ENCODE results near the gene TEKT2.

TEKT2 gene

GRCh38 chr1:36126797-36127500 is 43.1 kb downstream of the TEKT2 start:
- no peak for ATAC-seq
- no peaks in the 10 kb centered on the region for H3K36me3 Mint-ChIP-seq
- peak overlapping the region; percentile 74 for H3K27ac Mint-ChIP-seq
- no peak for DNase-seq (ENCODE audit: low spot score in 2 of 2)
- no peaks in the 10 kb centered on the region for H3K9me3 Mint-ChIP-seq
- H3K4me1 Mint-ChIP-seq = peaks cover 39% of the 10 kb centered on the region
- no peak overlapping the region for H3K4me3 Mint-ChIP-seq

GRCh38 chr1:36128126-36128904 is 44.4 kb downstream of the TEKT2 start:
- Mint-ChIP-seq H3K4me3 (no peak overlapping the region), H3K9me3 (no peaks in the 10 kb centered on the region), H3K27ac (no peak overlapping the region), H3K36me3 (no peaks in the 10 kb centered on the region), H3K4me1 (peaks cover 32% of the 10 kb centered on the region)
- DNase-seq (ENCODE audit: low spot score in 2 of 2) (no peak), ATAC-seq (no peak)

DNA sequence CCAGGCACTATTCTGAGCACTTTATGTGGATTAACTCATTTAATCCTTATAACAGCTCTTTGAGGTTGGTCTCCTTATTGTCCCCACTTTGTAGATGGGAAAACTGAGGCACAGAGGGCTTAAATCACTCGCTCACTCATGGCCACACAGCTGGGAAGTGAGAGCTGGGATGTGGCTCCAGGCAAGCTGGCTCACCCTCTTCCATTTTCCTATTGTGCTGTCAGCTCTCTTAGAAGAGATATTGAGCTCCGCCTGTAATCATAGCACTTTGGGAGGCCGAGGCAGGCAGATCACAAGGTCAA is 45.0 kb downstream of the TEKT2 start:
- Mint-ChIP-seq H3K9me3 (no peaks in the 10 kb centered on the region), H3K27ac (no peak overlapping the region), H3K4me1 (peaks cover 28% of the 10 kb centered on the region), H3K4me3 (no peak overlapping the region), H3K36me3 (no peaks in the 10 kb centered on the region)
- DNase-seq (ENCODE audit: low spot score in 2 of 2) = no peak
- ATAC-seq = no peak

- no peaks in the 10 kb centered on the region for H3K9me3 Mint-ChIP-seq
- ATAC-seq (no peak), DNase-seq (ENCODE audit: low spot score in 2 of 2) (no peak)
- peaks cover 14% of the 10 kb centered on the region for H3K4me1 Mint-ChIP-seq
- H3K36me3 Mint-ChIP-seq = peaks cover 10% of the 10 kb centered on the region
- H3K27ac Mint-ChIP-seq = no peak overlapping the region
- no peak overlapping the region for H3K4me3 Mint-ChIP-seq
Observed at GRCh38 chr1:36132029-36132428, 48.1 kb downstream of the TEKT2 start.

DNA sequence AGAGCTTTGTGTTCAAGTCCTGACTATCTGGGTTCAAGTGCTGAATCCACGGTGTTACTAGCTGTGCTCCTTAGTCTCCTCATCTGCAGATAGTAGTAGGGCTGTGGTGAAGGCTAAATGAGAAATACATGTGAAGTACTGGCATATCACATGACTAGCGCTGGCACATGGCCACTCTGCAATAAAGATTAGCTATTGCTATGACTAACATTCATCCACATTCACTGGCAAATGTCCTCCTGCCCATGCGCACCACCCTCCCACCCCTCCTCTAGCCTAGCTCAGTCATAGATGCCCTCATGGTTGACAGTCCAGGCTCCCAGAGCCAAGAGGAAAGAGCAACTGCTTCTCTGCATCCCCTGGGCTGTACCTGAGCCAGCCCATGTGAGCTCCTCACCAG is 49.6 kb downstream of the TEKT2 start:
- H3K9me3 Mint-ChIP-seq = no peaks in the 10 kb centered on the region
- H3K36me3 Mint-ChIP-seq = peaks cover 24% of the 10 kb centered on the region
- H3K27ac Mint-ChIP-seq = no peak overlapping the region
- H3K4me1 Mint-ChIP-seq = peaks cover 10% of the 10 kb centered on the region
- no peak for DNase-seq (ENCODE audit: low spot score in 2 of 2)
- no peak for ATAC-seq
- no peak overlapping the region for H3K4me3 Mint-ChIP-seq

DNA sequence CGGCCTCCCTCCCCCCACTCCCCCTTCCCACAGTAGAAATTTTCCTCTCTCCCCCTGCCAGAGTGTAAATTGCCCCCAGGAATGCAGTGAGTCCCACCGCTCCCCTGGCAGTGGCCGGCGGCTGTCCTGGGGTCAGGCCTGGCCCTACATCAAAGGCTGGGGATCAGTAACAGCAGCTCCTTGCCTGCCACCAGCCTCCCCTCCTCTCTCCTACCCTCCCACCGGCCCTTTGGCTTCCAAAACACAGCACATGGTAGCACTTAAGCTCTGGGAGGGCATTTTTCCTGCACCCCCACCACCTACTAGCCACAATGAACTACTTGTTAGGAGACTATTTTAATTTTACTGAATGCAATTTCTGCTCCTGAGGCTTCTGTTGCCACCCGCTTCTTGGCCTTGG is 50.1 kb downstream of the TEKT2 start:
- H3K4me1 Mint-ChIP-seq = peaks cover 10% of the 10 kb centered on the region
- no peak for ATAC-seq
- H3K27ac Mint-ChIP-seq = no peak overlapping the region
- H3K9me3 Mint-ChIP-seq = no peaks in the 10 kb centered on the region
- DNase-seq (ENCODE audit: low spot score in 2 of 2) = no peak
- H3K4me3 Mint-ChIP-seq = no peak overlapping the region
- H3K36me3 Mint-ChIP-seq = peaks cover 30% of the 10 kb centered on the region

- Mint-ChIP-seq H3K36me3 (peaks cover 37% of the 10 kb centered on the region), H3K4me1 (peaks cover 10% of the 10 kb centered on the region), H3K9me3 (no peaks in the 10 kb centered on the region), H3K27ac (peak overlapping the region; percentile 43), H3K4me3 (no peak overlapping the region)
- DNase-seq (ENCODE audit: low spot score in 2 of 2) = peak; percentile 33 to 71
- ATAC-seq = peak; percentile 78
Observed at GRCh38 chr1:36134505-36135329, 50.8 kb downstream of the TEKT2 start.

GRCh38 chr1:36135330-36135667 is 51.4 kb downstream of the TEKT2 start:
- no peaks in the 10 kb centered on the region for H3K9me3 Mint-ChIP-seq
- H3K4me1 Mint-ChIP-seq = peaks cover 15% of the 10 kb centered on the region
- peaks cover 43% of the 10 kb centered on the region for H3K36me3 Mint-ChIP-seq
- DNase-seq (ENCODE audit: low spot score in 2 of 2) (no peak), ATAC-seq (no peak)
- H3K4me3 Mint-ChIP-seq = no peak overlapping the region
- H3K27ac Mint-ChIP-seq = no peak overlapping the region

- Mint-ChIP-seq H3K4me1 (peaks cover 20% of the 10 kb centered on the region), H3K27ac (peak overlapping the region; percentile 43), H3K36me3 (peaks cover 46% of the 10 kb centered on the region), H3K4me3 (no peak overlapping the region), H3K9me3 (no peaks in the 10 kb centered on the region)
- no peak for ATAC-seq
- DNase-seq (ENCODE audit: low spot score in 2 of 2) = no peak
Observed at GRCh38 chr1:36135796-36136195, 51.9 kb downstream of the TEKT2 start.

- Mint-ChIP-seq H3K4me3 (no peak overlapping the region), H3K27ac (peak overlapping the region; percentile 43), H3K36me3 (peaks cover 46% of the 10 kb centered on the region), H3K9me3 (no peaks in the 10 kb centered on the region), H3K4me1 (peaks cover 27% of the 10 kb centered on the region)
- ATAC-seq = no peak
- DNase-seq (ENCODE audit: low spot score in 2 of 2) = no peak
Observed at GRCh38 chr1:36136535-36136934, 52.6 kb downstream of the TEKT2 start.

DNA sequence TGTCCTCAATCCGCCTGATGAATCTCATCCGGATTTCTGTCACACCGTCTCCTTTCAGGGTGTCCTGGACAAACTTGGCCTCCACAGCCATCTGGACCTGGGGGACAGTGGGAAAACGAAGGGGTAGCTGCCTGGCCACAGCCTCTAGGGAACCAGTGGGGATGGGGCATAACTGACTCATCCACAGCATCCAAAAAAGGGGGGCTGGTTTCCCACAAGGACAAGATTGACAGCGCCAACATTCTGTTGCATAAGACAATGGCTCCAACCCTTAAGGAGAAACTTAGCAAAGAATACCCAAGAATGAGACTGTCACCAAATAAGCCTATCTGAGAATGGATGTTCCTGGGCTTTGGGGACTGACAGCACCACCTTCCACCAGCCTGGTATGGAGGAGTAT is 53.3 kb downstream of the TEKT2 start:
- Mint-ChIP-seq H3K27ac (no peak overlapping the region), H3K4me3 (no peak overlapping the region), H3K36me3 (peaks cover 46% of the 10 kb centered on the region), H3K9me3 (no peaks in the 10 kb centered on the region), H3K4me1 (peaks cover 28% of the 10 kb centered on the region)
- no peak for DNase-seq (ENCODE audit: low spot score in 2 of 2)
- no peak for ATAC-seq

- H3K9me3 Mint-ChIP-seq = no peaks in the 10 kb centered on the region
- H3K36me3 Mint-ChIP-seq = peaks cover 46% of the 10 kb centered on the region
- no peak for DNase-seq (ENCODE audit: low spot score in 2 of 2)
- H3K27ac Mint-ChIP-seq = peak overlapping the region; percentile 72
- H3K4me3 Mint-ChIP-seq = no peak overlapping the region
- peaks cover 29% of the 10 kb centered on the region for H3K4me1 Mint-ChIP-seq
- ATAC-seq = no peak
Observed at GRCh38 chr1:36137776-36138175, 53.9 kb downstream of the TEKT2 start.
